ENCODE measurements around the gene CRYBA2.

DNA sequence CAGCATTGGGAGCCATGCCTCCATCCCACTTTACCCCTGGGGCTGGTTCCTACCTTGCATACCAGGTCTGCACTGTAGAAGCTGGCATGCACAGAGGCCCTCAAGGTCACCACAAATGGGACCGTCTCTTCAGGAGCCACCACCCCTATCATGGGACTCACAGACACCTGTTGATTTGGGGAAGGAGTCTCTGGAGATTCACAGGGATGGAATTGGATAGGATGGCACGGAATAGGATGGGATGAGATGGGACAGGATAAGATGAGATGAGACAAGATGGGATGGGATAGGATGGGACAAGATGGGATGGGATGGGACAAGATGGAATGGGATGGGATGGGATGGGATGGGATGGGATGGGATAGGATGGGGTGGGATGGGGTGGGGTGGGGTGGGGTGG, 16.1 kb upstream of the CRYBA2 start:
- TF ChIP-seq, protein P1, sequence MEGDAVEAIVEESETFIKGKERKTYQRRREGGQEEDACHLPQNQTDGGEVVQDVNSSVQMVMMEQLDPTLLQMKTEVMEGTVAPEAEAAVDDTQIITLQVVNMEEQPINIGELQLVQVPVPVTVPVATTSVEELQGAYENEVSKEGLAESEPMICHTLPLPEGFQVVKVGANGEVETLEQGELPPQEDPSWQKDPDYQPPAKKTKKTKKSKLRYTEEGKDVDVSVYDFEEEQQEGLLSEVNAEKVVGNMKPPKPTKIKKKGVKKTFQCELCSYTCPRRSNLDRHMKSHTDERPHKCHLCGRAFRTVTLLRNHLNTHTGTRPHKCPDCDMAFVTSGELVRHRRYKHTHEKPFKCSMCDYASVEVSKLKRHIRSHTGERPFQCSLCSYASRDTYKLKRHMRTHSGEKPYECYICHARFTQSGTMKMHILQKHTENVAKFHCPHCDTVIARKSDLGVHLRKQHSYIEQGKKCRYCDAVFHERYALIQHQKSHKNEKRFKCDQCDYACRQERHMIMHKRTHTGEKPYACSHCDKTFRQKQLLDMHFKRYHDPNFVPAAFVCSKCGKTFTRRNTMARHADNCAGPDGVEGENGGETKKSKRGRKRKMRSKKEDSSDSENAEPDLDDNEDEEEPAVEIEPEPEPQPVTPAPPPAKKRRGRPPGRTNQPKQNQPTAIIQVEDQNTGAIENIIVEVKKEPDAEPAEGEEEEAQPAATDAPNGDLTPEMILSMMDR (IDR thresholded peaks at IDR 0.05 in 4 of 5, conservative IDR thresholded peaks at IDR 0.05 in 1 of 5): no peak
- TF ChIP-seq POLR2A (IDR thresholded peaks at IDR 0.05): no peak

Data from gastrocnemius medialis (tissue), 4 donors.